Stimulated activated CD8-positive, alpha-beta memory T cell treated with anti-CD3 and anti-CD28 coated beads, Interleukin-7, amount 100 ng/mL, for 1 hour (primary cell): ENCODE results near the gene NCEH1.
A peak's percentile ranks its signal among the peaks of the same experiment; 100 is the strongest.
"Not testable (repeated sequence)": the region's sequence is repeated elsewhere in the genome, so short reads cannot be mapped to it uniquely, and the experiment has no call there.

Source experiments
- DNase-seq, 2 donors: peaks; one replicate each; pipeline ENCODE4 v3.0.0-alpha.2; 2020; ENCODE audit warnings: low read depth in 2 of 2

NCEH1 gene

GRCh38 chr3:172710664-172711453 is at the start of gene NCEH1:
TSS of gene NCEH1 (minus strand) at chr3:172711067. CDS start at chr3:172710984, 83 bp downstream.
- DNase-seq, result peak; percentile 44 to 48

- not testable (repeated sequence) for DNase-seq
These were observed 49.5 kb upstream of the NCEH1 start for GRCh38 chr3:172760416-172760815.

GRCh38 chr3:172753125-172753524 is 42.3 kb upstream of the NCEH1 start:
- DNase-seq, result no peak

- DNase-seq, result no peak
These were observed 41.8 kb upstream of the NCEH1 start for GRCh38 chr3:172752651-172753050.

- no peak for DNase-seq
These were observed 40.4 kb upstream of the NCEH1 start for GRCh38 chr3:172751175-172751704.

GRCh38 chr3:172750368-172751174 is 39.7 kb upstream of the NCEH1 start, which contains the start of gene ECT2:
TSS of gene ECT2 (plus strand) at chr3:172750726. CDS start at chr3:172754531, 3,805 bp downstream.
- peak; percentile 93 to 95 for DNase-seq

GRCh38 chr3:172750069-172750367 is 39.2 kb upstream of the NCEH1 start:
- DNase-seq, result no peak

GRCh38 chr3:172749230-172749965 is 38.5 kb upstream of the NCEH1 start:
- DNase-seq, result no peak

- DNase-seq, result no peak
These were observed 35.6 kb upstream of the NCEH1 start for GRCh38 chr3:172746475-172746874.

- DNase-seq, result no peak
These were observed 28.6 kb upstream of the NCEH1 start for GRCh38 chr3:172739462-172739861.

GRCh38 chr3:172735014-172735413 is 24.1 kb upstream of the NCEH1 start:
- DNase-seq, result no peak

GRCh38 chr3:172726380-172726779 is 15.5 kb upstream of the NCEH1 start:
- DNase-seq, result no peak

GRCh38 chr3:172722536-172723040 is 11.7 kb upstream of the NCEH1 start:
- DNase-seq, result not testable (repeated sequence)

GRCh38 chr3:172717493-172718088 is 6.7 kb upstream of the NCEH1 start:
- no peak for DNase-seq

- DNase-seq, result no peak
These were observed 5.6 kb upstream of the NCEH1 start for GRCh38 chr3:172716476-172716875.

GRCh38 chr3:172713316-172713715 is 2.4 kb upstream of the NCEH1 start:
- no peak for DNase-seq

- no peak for DNase-seq
These were observed 558 bp upstream of the NCEH1 start for GRCh38 chr3:172711454-172711795.

- DNase-seq, result no peak
These were observed 848 bp downstream of the NCEH1 start for GRCh38 chr3:172709774-172710663.

- DNase-seq, result no peak
These were observed 1.7 kb downstream of the NCEH1 start for GRCh38 chr3:172708921-172709773.

- DNase-seq, result no peak
These were observed 2.9 kb downstream of the NCEH1 start for GRCh38 chr3:172707967-172708366.
